Measurements from ENCODE around the gene VPREB1.

Gene VPREB1, protein sequence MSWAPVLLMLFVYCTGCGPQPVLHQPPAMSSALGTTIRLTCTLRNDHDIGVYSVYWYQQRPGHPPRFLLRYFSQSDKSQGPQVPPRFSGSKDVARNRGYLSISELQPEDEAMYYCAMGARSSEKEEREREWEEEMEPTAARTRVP

GRCh38 chr22:22244316-22245250 lies at the start of gene VPREB1:
Gene VPREB1, plus strand, starts transcription at chr22:22244786. Its CDS starts 28 bp downstream, at chr22:22244814.
- TF ChIP-seq CTCF (IDR thresholded peaks at IDR 0.05; ENCODE audit: low read depth, low read length) (no peak), EZH2phosphoT487 (IDR thresholded peaks at IDR 0.05; ENCODE audit: low read depth) (no peak)
- Histone ChIP-seq H3K4me1 (ENCODE audit: low read length) (no peaks in the 10 kb centered on the region), H3K27me3 (ENCODE audit: low read depth, low read length) (peaks cover 24% of the 10 kb centered on the region)

DNA sequence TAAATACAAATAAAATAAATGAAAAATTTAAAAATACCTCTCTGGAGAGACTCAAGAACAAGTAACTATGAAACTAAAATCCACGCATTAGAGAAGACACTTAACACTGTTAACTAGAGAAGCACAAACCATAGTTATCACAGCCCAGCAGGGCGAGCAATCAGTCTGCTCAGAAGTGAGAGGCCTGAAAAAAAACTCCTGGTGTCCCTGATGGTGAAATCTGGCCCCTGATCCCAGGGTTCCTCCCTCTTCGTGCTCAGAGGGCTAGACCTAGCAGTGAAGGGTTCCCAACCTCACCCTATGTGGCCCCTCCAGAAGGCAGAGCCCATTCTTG lies 49.7 kb upstream of the VPREB1 start:
- Histone ChIP-seq H3K79me2 (ENCODE audit: low read length) (no peaks in the 10 kb centered on the region), H3K36me3 (replicated peaks; ENCODE audit: low read depth, low read length) (no peaks in the 10 kb centered on the region), H3K4me3 (ENCODE audit: low read length) (no peak overlapping the region), H3K4me1 (ENCODE audit: low read length) (peaks cover 38% of the 10 kb centered on the region), H3K27me3 (ENCODE audit: low read depth, low read length) (peaks cover 3% of the 10 kb centered on the region; the same call in 1 of the 2 replicates), H3K9ac (ENCODE audit: low read length) (no peak overlapping the region), H3K9me3 (ENCODE audit: insufficient read depth, low read length) (no peaks in the 10 kb centered on the region), H2AFZ (ENCODE audit: low read depth, low read length) (no peak overlapping the region), H4K20me1 (ENCODE audit: insufficient read depth, low read length) (no peaks in the 10 kb centered on the region), H3K27ac (ENCODE audit: low read length) (no peak overlapping the region), H3K4me2 (ENCODE audit: low read length) (peak overlapping the region; percentile 90; the same call in 1 of the 2 replicates)
- no peak for TF ChIP-seq EZH2phosphoT487 (IDR thresholded peaks at IDR 0.05; ENCODE audit: low read depth)
- TF ChIP-seq CTCF (IDR thresholded peaks at IDR 0.05; ENCODE audit: low read depth, low read length), result no peak

More at GRCh38 chr22:22244316-22245250, at the start of gene VPREB1:
- Histone ChIP-seq H3K4me3 (ENCODE audit: low read length) (no peak within 1 kb of the TSS), H3K4me2 (ENCODE audit: low read length) (no peak within 1 kb of the TSS), H3K9ac (ENCODE audit: low read length) (no peak within 1 kb of the TSS), H3K79me2 (ENCODE audit: low read length) (no peaks in the 10 kb centered on the region), H3K9me3 (ENCODE audit: insufficient read depth, low read length) (no peaks in the 10 kb centered on the region), H3K27ac (ENCODE audit: low read length) (no peak within 1 kb of the TSS), H3K36me3 (replicated peaks; ENCODE audit: low read depth, low read length) (no peaks in the 10 kb centered on the region), H2AFZ (ENCODE audit: low read depth, low read length) (0 out of 2 replicates have a peak within 1 kb of the TSS, but pooled peaks have one; percentile 22), H4K20me1 (ENCODE audit: insufficient read depth, low read length) (no peaks in the 10 kb centered on the region)

DNA sequence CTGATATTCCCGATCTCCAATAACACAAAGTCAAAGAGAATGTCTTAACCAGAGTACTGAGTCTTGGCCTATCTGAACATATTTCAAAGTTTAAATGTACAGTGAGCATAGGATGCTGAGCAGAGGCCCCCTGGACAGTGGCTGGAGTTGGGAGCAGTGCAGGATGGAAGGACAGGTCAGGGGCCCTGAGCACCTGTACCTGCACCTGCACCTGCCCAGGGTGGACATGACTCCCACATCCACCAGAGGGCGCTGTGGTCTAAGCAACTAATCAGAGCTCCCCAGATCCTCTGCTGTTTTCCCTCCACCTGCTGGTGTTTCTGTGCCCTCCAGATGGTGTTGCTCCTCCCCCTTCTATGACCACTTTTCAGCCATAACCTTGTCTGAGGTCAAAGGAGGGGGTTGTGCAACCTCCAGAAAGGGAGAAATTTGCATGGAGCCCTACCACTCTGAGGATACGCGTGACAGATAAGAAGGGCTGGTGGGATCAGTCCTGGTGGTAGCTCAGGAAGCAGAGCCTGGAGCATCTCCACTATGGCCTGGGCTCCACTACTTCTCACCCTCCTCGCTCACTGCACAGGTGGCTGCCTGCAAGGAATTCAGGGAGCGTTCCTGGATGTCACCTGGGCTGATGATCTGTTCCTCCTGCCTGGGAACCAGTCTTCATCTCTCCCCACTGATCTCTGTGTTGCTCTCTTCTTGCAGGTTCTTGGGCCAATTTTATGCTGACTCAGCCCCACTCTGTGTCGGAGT lies 49.1 kb upstream of the VPREB1 start:
- peak overlapping the region; percentile 70 for H3K4me3 ChIP-seq (ENCODE audit: low read length)

More for the DNA sequence above, 49.1 kb upstream of the VPREB1 start:
- Histone ChIP-seq H3K4me1 (ENCODE audit: low read length) (peaks cover 38% of the 10 kb centered on the region), H2AFZ (ENCODE audit: low read depth, low read length) (peak overlapping the region; percentile 24), H4K20me1 (ENCODE audit: insufficient read depth, low read length) (no peaks in the 10 kb centered on the region), H3K4me2 (ENCODE audit: low read length) (peak overlapping the region; percentile 90), H3K9me3 (ENCODE audit: insufficient read depth, low read length) (no peaks in the 10 kb centered on the region), H3K36me3 (replicated peaks; ENCODE audit: low read depth, low read length) (no peaks in the 10 kb centered on the region), H3K27me3 (ENCODE audit: low read depth, low read length) (peaks cover 3% of the 10 kb centered on the region; the same call in 1 of the 2 replicates), H3K27ac (ENCODE audit: low read length) (peak overlapping the region; percentile 59), H3K9ac (ENCODE audit: low read length) (peak overlapping the region; percentile 35; the same call in 1 of the 2 replicates), H3K79me2 (ENCODE audit: low read length) (no peaks in the 10 kb centered on the region)
- peak; percentile 99 for TF ChIP-seq CTCF (IDR thresholded peaks at IDR 0.05; ENCODE audit: low read depth, low read length)
- TF ChIP-seq EZH2phosphoT487 (IDR thresholded peaks at IDR 0.05; ENCODE audit: low read depth), result no peak

All from OCI-LY3 (cell line).